ENCODE measurements around the gene ACAA2. TPM values are rescaled to one million over a fixed set of nuclear protein-coding genes. Genes with fewer than 3 reads are reported as not detected.

ACAA2 gene
- total and polyA plus RNA-seq, 10 of the 15 experiments (the other 5 are each of a cell fraction or from before 2014, with no cell fraction given), result 43.1 to 134 (median 64.6) TPM

GRCh38 chr18:49850636-49851035 is 37.3 kb upstream of the ACAA2 start:
- Histone ChIP-seq H3K4me3 (no peak overlapping the region), H3K9ac (ENCODE audit: control insufficient read depth, insufficient read depth, low read length) (no peak overlapping the region), H3K36me3 (ENCODE audit: control insufficient read depth in 2 of 2, insufficient read depth in 2 of 2, low read length in 1 of 2) (no peaks in the 10 kb centered on the region), H2AFZ (ENCODE audit: control insufficient read depth, low read depth, low read length) (no peak overlapping the region), H3K4me1 (ENCODE audit: control insufficient read depth, insufficient read depth, low read length) (no peaks in the 10 kb centered on the region), H3K27me3 (replicated peaks in 1 of 2; ENCODE audit: control insufficient read depth in 2 of 2, insufficient read depth in 2 of 2, low read length in 1 of 2) (peaks cover 0 to 3% of the 10 kb centered on the region in 2 experiments; a peak in 1 of 4 replicates), H3K4me2 (ENCODE audit: control insufficient read depth, insufficient read depth) (no peak overlapping the region), H3K27ac (ENCODE audit: control insufficient read depth, insufficient read depth) (no peak overlapping the region), H4K20me1 (ENCODE audit: control insufficient read depth, insufficient read depth) (no peaks in the 10 kb centered on the region), H3K79me2 (ENCODE audit: control insufficient read depth, insufficient read depth, low read length) (no peaks in the 10 kb centered on the region), H3K9me3 (replicated peaks; ENCODE audit: control insufficient read depth, insufficient read depth, low read length) (no peaks in the 10 kb centered on the region)
- SMC1A ChIA-PET (ENCODE audit: uncharacterized antibody, unreplicated experiment), result interaction anchor here (0.8 kb wide), 1 partner anchor 16 kb away, joined by 3 read pairs; no protein-coding TSS in a partner anchor
- 43% methylated on average over 8 of the region's 8 CpGs for WGBS (ENCODE audit: insufficient coverage, insufficient replicate concordance, low lambda C conversion rate, missing lambda C conversion rate)
- intact Hi-C loops (cut with micrococcal nuclease; ENCODE audit: unreplicated experiment) (no loop called here), in situ Hi-C loops (cut with MboI) (no loop called here)
- no peak for ATAC-seq
- TF ChIP-seq BHLHE40 (IDR thresholded peaks at IDR 0.05; ENCODE audit: borderline replicate concordance in 1 of 2, low read depth in 2 of 2, low read length in 1 of 2) (no peak), MAX (IDR thresholded peaks at IDR 0.05; ENCODE audit: low read depth, low read length) (no peak), JUND (IDR thresholded peaks at IDR 0.05; ENCODE audit: low read depth, low read length) (no peak), ASH2L (IDR thresholded peaks at IDR 0.05; ENCODE audit: borderline replicate concordance, low read depth) (no peak), SIX5 (IDR thresholded peaks at IDR 0.05; ENCODE audit: low read depth, low read length, severe bottlenecking) (no peak), HDAC6 (IDR thresholded peaks at IDR 0.05; ENCODE audit: unreplicated experiment) (no peak), FOXK2 (IDR thresholded peaks at IDR 0.05) (no peak), POLR2A (IDR thresholded peaks at IDR 0.05; ENCODE audit: low read depth, low read length) (no peak), ZNF24 (IDR thresholded peaks at IDR 0.05) (no peak), STAT1 (conservative IDR thresholded peaks at IDR 0.05) (no peak)
- TF ChIP-seq, protein P1, sequence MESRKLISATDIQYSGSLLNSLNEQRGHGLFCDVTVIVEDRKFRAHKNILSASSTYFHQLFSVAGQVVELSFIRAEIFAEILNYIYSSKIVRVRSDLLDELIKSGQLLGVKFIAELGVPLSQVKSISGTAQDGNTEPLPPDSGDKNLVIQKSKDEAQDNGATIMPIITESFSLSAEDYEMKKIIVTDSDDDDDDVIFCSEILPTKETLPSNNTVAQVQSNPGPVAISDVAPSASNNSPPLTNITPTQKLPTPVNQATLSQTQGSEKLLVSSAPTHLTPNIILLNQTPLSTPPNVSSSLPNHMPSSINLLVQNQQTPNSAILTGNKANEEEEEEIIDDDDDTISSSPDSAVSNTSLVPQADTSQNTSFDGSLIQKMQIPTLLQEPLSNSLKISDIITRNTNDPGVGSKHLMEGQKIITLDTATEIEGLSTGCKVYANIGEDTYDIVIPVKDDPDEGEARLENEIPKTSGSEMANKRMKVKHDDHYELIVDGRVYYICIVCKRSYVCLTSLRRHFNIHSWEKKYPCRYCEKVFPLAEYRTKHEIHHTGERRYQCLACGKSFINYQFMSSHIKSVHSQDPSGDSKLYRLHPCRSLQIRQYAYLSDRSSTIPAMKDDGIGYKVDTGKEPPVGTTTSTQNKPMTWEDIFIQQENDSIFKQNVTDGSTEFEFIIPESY (IDR thresholded peaks at IDR 0.05), result no peak
- POLR2A ChIA-PET, result no interaction called here
- DNase-seq (ENCODE audit: low read depth, low spot score), result no peak
- FAIRE-seq, result no peak
- CTCF ChIA-PET, result interaction anchor here (1.3 kb wide), 1 partner anchor 9 kb away, joined by 6 read pairs; no protein-coding TSS in a partner anchor
- BruUV-seq (replicated peaks), result no TSS peak
- RAD21 ChIA-PET (ENCODE audit: unreplicated experiment), result no interaction called here
